Islet of Langerhans (tissue), 1 donor: ENCODE measurements around the gene CCN5.
"Not testable (repeated sequence)": the region's sequence is repeated elsewhere in the genome, so short reads cannot be mapped to it uniquely, and the experiment has no call there.

Source experiments
- FAIRE-seq: peaks from one replicate; lab custom pipeline; 2011; peaks lifted over from hg19 to GRCh38; lab: Jason Lieb, UNC

Gene CCN5

GRCh38 chr20:44695295-44695673 lies 19.9 kb upstream of the CCN5 start:
- FAIRE-seq: no peak

DNA sequence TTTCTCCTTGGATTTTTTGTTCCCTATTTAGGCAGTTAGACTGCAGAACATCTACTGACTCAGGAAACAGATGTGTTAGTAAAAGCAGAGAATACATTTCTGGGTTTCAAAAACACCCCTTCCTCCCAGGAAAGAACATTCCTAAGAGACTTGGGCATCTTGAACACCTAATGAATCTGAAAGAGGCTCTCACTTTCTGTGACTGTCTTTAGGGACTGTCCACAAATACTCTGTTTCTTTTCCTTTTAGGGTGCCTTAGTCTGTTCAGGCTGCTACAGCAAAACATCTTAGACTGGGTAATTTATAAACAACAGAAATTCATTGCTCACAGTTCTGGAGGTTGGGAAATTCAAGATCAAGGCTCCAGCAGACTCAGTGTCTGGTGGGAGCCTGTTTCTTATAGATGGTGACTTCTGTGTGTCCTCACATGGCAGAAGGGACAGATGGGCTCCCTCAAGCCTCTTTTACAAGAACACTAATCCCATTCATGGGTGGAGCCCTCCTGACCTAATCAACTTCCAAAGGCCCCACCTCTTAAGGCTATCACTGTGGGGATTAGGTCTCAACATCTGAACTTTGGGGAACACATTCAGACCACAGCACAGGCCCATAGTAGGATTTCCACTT lies 19.4 kb upstream of the CCN5 start:
- no peak for FAIRE-seq

GRCh38 chr20:44696315-44696714 lies 18.9 kb upstream of the CCN5 start:
- FAIRE-seq: no peak

GRCh38 chr20:44697041-44697440 lies 18.1 kb upstream of the CCN5 start:
- FAIRE-seq: not testable (repeated sequence)

GRCh38 chr20:44698351-44698750 lies 16.8 kb upstream of the CCN5 start:
- no peak for FAIRE-seq

- FAIRE-seq: no peak
Measured at GRCh38 chr20:44700306-44700705, 14.9 kb upstream of the CCN5 start.

- FAIRE-seq: no peak
Measured at GRCh38 chr20:44701118-44701857, 13.9 kb upstream of the CCN5 start.

- FAIRE-seq: no peak
Measured at GRCh38 chr20:44701858-44702256, 13.3 kb upstream of the CCN5 start.

DNA sequence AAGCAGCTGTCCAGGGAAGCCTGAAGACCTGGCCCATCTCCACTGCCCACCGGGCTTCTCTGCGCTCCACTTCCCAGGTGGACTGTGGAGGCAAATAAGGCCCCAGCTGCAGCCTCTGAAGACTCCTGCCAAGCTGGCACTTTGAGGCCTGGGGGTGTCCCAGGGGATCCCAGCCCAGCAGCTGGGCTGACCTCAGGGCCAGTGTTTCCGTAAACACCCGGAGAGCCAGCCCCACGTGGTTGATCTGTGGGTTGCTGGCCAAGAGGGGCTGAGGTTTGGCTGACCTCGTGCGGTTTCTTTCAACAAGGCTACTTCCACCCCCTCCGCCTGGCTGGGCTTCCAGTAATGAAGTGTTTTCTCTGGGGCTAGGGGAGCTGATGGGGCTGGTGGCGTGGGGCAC lies 12.4 kb upstream of the CCN5 start:
- no peak for FAIRE-seq

- no peak for FAIRE-seq
Measured at GRCh38 chr20:44703183-44703925, 11.8 kb upstream of the CCN5 start.

GRCh38 chr20:44703956-44704488 lies 11.1 kb upstream of the CCN5 start:
- FAIRE-seq: no peak

- no peak for FAIRE-seq
Measured at GRCh38 chr20:44704551-44704971, 10.6 kb upstream of the CCN5 start.

GRCh38 chr20:44705364-44706094 lies 9.6 kb upstream of the CCN5 start:
- no peak for FAIRE-seq

GRCh38 chr20:44706301-44707017 lies 8.7 kb upstream of the CCN5 start:
- no peak for FAIRE-seq

GRCh38 chr20:44707018-44707579 lies 8.1 kb upstream of the CCN5 start:
- FAIRE-seq: no peak

DNA sequence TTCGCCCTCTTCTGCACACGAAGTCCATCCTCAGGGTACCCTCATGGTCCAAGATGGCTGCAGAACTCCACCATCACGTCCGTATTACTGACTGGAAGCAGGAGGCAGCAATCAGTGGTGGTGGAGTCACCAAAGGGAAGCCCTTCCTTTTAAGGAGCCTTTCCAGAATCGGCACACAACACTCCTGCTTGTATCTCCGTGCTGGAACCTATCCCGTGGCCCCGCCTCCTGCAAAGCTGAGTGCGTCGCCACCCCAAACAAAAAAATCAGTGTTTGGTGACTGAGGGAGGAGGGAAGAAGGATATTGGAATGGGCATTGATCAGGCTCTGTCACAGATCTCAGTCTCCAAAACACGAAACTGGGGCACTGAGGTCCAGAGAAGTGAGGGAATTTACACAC lies 5.8 kb upstream of the CCN5 start:
- no peak for FAIRE-seq

GRCh38 chr20:44709797-44710196 lies 5.4 kb upstream of the CCN5 start:
- FAIRE-seq: no peak

DNA sequence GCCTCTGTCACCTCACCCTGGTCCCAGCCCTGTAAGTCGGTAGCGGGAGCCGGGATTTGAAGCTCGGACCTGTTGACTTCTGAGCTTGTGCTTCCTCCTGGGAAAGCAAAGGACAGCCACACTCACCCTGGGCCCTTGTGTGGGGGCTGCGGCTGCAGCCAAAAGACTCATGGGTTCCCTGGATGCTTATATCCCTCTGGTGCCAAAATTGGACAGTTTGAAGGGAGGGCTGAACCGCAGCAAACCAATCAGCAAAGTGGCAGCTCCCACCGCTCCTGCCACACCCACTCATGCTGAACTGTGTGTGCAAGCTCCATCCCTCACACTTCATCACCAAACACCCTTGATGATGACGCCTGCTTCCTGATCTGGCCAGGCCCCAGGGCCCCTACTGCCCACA lies 3.9 kb upstream of the CCN5 start:
- no peak for FAIRE-seq

- no peak for FAIRE-seq
Measured at GRCh38 chr20:44714102-44714700, 968 bp upstream of the CCN5 start.

GRCh38 chr20:44715499-44716308 lies 535 bp downstream of the CCN5 start:
- no peak for FAIRE-seq
